GM23338 (cell line): ENCODE measurements around the gene EFTUD2. TPM values are rescaled to one million over a fixed set of nuclear protein-coding genes. Genes with fewer than 3 reads are reported as not detected.
A peak's percentile ranks its signal among the peaks of the same experiment; 100 is the strongest.

Experiments used
- ATAC-seq: fragments of 200-7000 bp; cut with Tn5 transposase; 3 replicates; pipeline ENCODE4 v1.9.1; 2020
- DNase-seq: peaks from one replicate; pipeline ENCODE4 v3.0.0-alpha.2; 2015; ENCODE audit warnings: low spot score
- H2AFZ ChIP-seq: fragments of 200-600 bp; sonication (generic); 2 replicates; pipeline ENCODE4 v1.8.0; 2016; ENCODE audit warnings: antibody characterized with exemption, mild to moderate bottlenecking, moderate library complexity
- H3F3A ChIP-seq: fragments of 200-600 bp; sonication (generic); replicated peaks from 2 replicates; pipeline ENCODE4 v1.8.0; 2017; ENCODE audit warnings: antibody characterized with exemption, mixed run types, low read depth
- H3K27ac ChIP-seq: fragments of 200-600 bp; sonication (generic); 2 replicates; pipeline ENCODE4 v1.6.1; 2016; ENCODE audit warnings: low read depth
- H3K27me3 ChIP-seq: fragments of 200-600 bp; sonication (generic); 2 replicates; pipeline ENCODE4 v1.8.0; 2016; ENCODE audit warnings: mild to moderate bottlenecking, mixed run types, moderate library complexity; ENCODE audit not compliant: insufficient read depth
- H3K36me3 ChIP-seq: fragments of 200-600 bp; sonication (generic); 2 replicates; pipeline ENCODE4 v1.8.0; 2016; ENCODE audit warnings: mild to moderate bottlenecking; ENCODE audit not compliant: insufficient read depth
- H3K4me1 ChIP-seq: fragments of 200-600 bp; sonication (generic); 2 replicates; pipeline ENCODE4 v1.8.0; 2016; ENCODE audit warnings: mild to moderate bottlenecking, moderate library complexity; ENCODE audit not compliant: insufficient read depth
- H3K4me2 ChIP-seq: fragments of 200-600 bp; sonication (generic); 2 replicates; pipeline ENCODE4 v1.7.1; 2017; ENCODE audit warnings: mixed run types
- H3K4me3 ChIP-seq: fragments of 200-600 bp; sonication (generic); 2 replicates; pipeline ENCODE4 v1.6.1; 2016; ENCODE audit warnings: mixed run types
- H3K79me2 ChIP-seq: fragments of 200-600 bp; sonication (generic); replicated peaks from 2 replicates; pipeline ENCODE4 v1.8.0; 2017; ENCODE audit warnings: mild to moderate bottlenecking; ENCODE audit not compliant: insufficient read depth
- H3K9me2 ChIP-seq: fragments of 200-600 bp; sonication (generic); 2 replicates; pipeline ENCODE4 v1.8.0; 2017; ENCODE audit not compliant: insufficient read depth
- H4K20me1 ChIP-seq: fragments of 200-600 bp; sonication (generic); replicated peaks from 2 replicates; pipeline ENCODE4 v1.8.0; 2017; ENCODE audit warnings: mild to moderate bottlenecking; ENCODE audit not compliant: insufficient read depth
- H3K27ac Mint-ChIP-seq: 2 replicates; pipeline ENCODE4 v1.8.0; 2020; ENCODE audit warnings: inconsistent platforms, mild to moderate bottlenecking, moderate library complexity, mixed read lengths
- H3K27me3 Mint-ChIP-seq: 3 replicates; pipeline ENCODE4 v1.8.0; 2022; ENCODE audit warnings: low read depth, mild to moderate bottlenecking, moderate library complexity, mixed read lengths, inconsistent platforms; ENCODE audit not compliant: insufficient read depth, poor library complexity
- H3K36me3 Mint-ChIP-seq: 3 replicates; pipeline ENCODE4 v1.8.0; 2021; ENCODE audit warnings: low read depth, mild to moderate bottlenecking, inconsistent platforms, moderate library complexity, mixed read lengths
- H3K4me1 Mint-ChIP-seq: 3 replicates; pipeline ENCODE4 v1.8.0; 2020; ENCODE audit warnings: mild to moderate bottlenecking, inconsistent platforms, mixed read lengths
- H3K4me3 Mint-ChIP-seq: 3 replicates; pipeline ENCODE4 v1.8.0; 2021; ENCODE audit warnings: moderate library complexity, mild to moderate bottlenecking, inconsistent platforms, mixed read lengths
- H3K9me3 Mint-ChIP-seq: 3 replicates; pipeline ENCODE4 v1.8.0; 2020; ENCODE audit warnings: moderate library complexity, mild to moderate bottlenecking, inconsistent platforms, mixed read lengths
- CREB1 ChIP-seq: fragments of 250-450 bp; sonication (Bioruptor Pico); IDR thresholded peaks from 2 replicates; pipeline ENCODE4 v1.5.0; 2020; ENCODE audit warnings: low read depth, mild to moderate bottlenecking, moderate library complexity
- CTCF ChIP-seq, 2 experiments: fragments of 200-600 bp in 1 of 2; sonication (generic) in 1 of 2; conservative IDR thresholded peaks; 2 replicates each; pipeline versions ENCODE4 v1.5.1 to v1.6.1; 2016 to 2017; ENCODE audit warnings: antibody characterized with exemption in 2 of 2, low read depth in 2 of 2, mild to moderate bottlenecking in 2 of 2, moderate library complexity in 1 of 2
- ETS1 ChIP-seq: IDR thresholded peaks from 2 replicates; pipeline ENCODE4 v1.6.1; 2016; ENCODE audit warnings: antibody characterized with exemption
- EZH2 ChIP-seq: fragments of 200-600 bp; sonication (generic); IDR thresholded peaks from one replicate; pipeline ENCODE4 v1.8.0; 2017; ENCODE audit warnings: antibody characterized with exemption, mild to moderate bottlenecking, low read depth; ENCODE audit not compliant: unreplicated experiment
- EZH2phosphoT487 ChIP-seq: fragments of 200-600 bp; sonication (generic); IDR thresholded peaks from one replicate; pipeline ENCODE4 v1.8.1; 2018; ENCODE audit warnings: antibody characterized with exemption; ENCODE audit not compliant: unreplicated experiment
- JUNB ChIP-seq: IDR thresholded peaks from one replicate; pipeline ENCODE4 v1.6.1; 2016; ENCODE audit warnings: antibody characterized with exemption; ENCODE audit not compliant: unreplicated experiment
- NANOG ChIP-seq: IDR thresholded peaks from 2 replicates; pipeline ENCODE4 v1.6.1; 2016; ENCODE audit warnings: antibody characterized with exemption, borderline replicate concordance
- POLR2AphosphoS5 ChIP-seq: IDR thresholded peaks from 2 replicates; pipeline ENCODE4 v1.6.1; 2016; ENCODE audit warnings: antibody characterized with exemption, low read depth
- REST ChIP-seq: IDR thresholded peaks from one replicate; pipeline ENCODE4 v1.6.1; 2018; ENCODE audit warnings: antibody characterized with exemption; ENCODE audit not compliant: unreplicated experiment
- STAT1 ChIP-seq: IDR thresholded peaks from one replicate; pipeline ENCODE4 v1.6.1; 2016; ENCODE audit warnings: antibody characterized with exemption; ENCODE audit not compliant: unreplicated experiment
- ZNF114 ChIP-seq: fragments of 250-450 bp; sonication (Bioruptor Pico); IDR thresholded peaks from 2 replicates; pipeline ENCODE4 v1.5.0; 2020; ENCODE audit warnings: mild to moderate bottlenecking, moderate library complexity
- ZNF331 ChIP-seq: fragments of 250-450 bp; sonication (Bioruptor Pico); IDR thresholded peaks from 2 replicates; pipeline ENCODE4 v1.5.0; 2020; ENCODE audit warnings: low read depth, mild to moderate bottlenecking, moderate library complexity
- polyA plus RNA-seq: library from polyadenylated mRNA; unstranded; fragments of >200 nt; fragmentation: Nextera tagmentation; extraction: Ambion mirVana; gene quantifications from 2 replicates; pipeline ENCODE4 v1.2.1, GENCODE V29; 2016
- total RNA-seq: library from RNA; depleted of rRNA; stranded (reverse); fragments of >200 nt; shearing (Covaris generic); gene quantifications from 2 replicates; pipeline ENCODE4 v1.2.3, GENCODE V29; 2014
- TF ChIP-seq, protein P1 (sequence below): fragments of 250-450 bp; sonication (Bioruptor Pico); IDR thresholded peaks from 2 replicates; pipeline ENCODE4 v1.5.0; 2020; ENCODE audit warnings: mild to moderate bottlenecking, moderate library complexity

The EFTUD2 gene
- total and polyA plus RNA-seq, 2 experiments from 2014 or later, result 61.6 to 196 TPM

- H3K27ac Mint-ChIP-seq, result peak overlapping the region; percentile 26; the same call in 1 of the 2 replicates
Measured at GRCh38 chr17:44940317-44940716, 41.1 kb upstream of the EFTUD2 start.

More at GRCh38 chr17:44940317-44940716, 41.1 kb upstream of the EFTUD2 start:
- Histone ChIP-seq H3K27ac (0 out of 2 replicates have a peak overlapping the region, but pooled peaks have one; percentile 65), H3K36me3 (peaks cover 20% of the 10 kb centered on the region), H2AFZ (no peak overlapping the region), H3K4me2 (no peak overlapping the region), H3K4me1 (peaks cover 5% of the 10 kb centered on the region), H3K27me3 (no peaks in the 10 kb centered on the region), H3K79me2 (peaks cover 80% of the 10 kb centered on the region), H3F3A (no peaks in the 10 kb centered on the region; the same call in 1 of the 2 replicates), H3K4me3 (no peak overlapping the region), H4K20me1 (peaks cover 48% of the 10 kb centered on the region), H3K9me2 (no peaks in the 10 kb centered on the region)
- peaks cover 14% of the 10 kb centered on the region for H3K4me1 Mint-ChIP-seq
- peaks cover 67% of the 10 kb centered on the region for H3K36me3 Mint-ChIP-seq
- TF ChIP-seq NANOG, result no peak
- no peak for TF ChIP-seq ZNF114 (CRISPR knock-in tag)
- TF ChIP-seq EZH2phosphoT487, result no peak
- no peak for TF ChIP-seq REST
- no peak for TF ChIP-seq EZH2
- no peak for TF ChIP-seq ZNF331 (CRISPR knock-in tag)
- no peak for TF ChIP-seq CTCF (conservative IDR thresholded peaks at IDR 0.05; ENCODE audit: low read depth in 2 of 2)
- TF ChIP-seq, protein P1, sequence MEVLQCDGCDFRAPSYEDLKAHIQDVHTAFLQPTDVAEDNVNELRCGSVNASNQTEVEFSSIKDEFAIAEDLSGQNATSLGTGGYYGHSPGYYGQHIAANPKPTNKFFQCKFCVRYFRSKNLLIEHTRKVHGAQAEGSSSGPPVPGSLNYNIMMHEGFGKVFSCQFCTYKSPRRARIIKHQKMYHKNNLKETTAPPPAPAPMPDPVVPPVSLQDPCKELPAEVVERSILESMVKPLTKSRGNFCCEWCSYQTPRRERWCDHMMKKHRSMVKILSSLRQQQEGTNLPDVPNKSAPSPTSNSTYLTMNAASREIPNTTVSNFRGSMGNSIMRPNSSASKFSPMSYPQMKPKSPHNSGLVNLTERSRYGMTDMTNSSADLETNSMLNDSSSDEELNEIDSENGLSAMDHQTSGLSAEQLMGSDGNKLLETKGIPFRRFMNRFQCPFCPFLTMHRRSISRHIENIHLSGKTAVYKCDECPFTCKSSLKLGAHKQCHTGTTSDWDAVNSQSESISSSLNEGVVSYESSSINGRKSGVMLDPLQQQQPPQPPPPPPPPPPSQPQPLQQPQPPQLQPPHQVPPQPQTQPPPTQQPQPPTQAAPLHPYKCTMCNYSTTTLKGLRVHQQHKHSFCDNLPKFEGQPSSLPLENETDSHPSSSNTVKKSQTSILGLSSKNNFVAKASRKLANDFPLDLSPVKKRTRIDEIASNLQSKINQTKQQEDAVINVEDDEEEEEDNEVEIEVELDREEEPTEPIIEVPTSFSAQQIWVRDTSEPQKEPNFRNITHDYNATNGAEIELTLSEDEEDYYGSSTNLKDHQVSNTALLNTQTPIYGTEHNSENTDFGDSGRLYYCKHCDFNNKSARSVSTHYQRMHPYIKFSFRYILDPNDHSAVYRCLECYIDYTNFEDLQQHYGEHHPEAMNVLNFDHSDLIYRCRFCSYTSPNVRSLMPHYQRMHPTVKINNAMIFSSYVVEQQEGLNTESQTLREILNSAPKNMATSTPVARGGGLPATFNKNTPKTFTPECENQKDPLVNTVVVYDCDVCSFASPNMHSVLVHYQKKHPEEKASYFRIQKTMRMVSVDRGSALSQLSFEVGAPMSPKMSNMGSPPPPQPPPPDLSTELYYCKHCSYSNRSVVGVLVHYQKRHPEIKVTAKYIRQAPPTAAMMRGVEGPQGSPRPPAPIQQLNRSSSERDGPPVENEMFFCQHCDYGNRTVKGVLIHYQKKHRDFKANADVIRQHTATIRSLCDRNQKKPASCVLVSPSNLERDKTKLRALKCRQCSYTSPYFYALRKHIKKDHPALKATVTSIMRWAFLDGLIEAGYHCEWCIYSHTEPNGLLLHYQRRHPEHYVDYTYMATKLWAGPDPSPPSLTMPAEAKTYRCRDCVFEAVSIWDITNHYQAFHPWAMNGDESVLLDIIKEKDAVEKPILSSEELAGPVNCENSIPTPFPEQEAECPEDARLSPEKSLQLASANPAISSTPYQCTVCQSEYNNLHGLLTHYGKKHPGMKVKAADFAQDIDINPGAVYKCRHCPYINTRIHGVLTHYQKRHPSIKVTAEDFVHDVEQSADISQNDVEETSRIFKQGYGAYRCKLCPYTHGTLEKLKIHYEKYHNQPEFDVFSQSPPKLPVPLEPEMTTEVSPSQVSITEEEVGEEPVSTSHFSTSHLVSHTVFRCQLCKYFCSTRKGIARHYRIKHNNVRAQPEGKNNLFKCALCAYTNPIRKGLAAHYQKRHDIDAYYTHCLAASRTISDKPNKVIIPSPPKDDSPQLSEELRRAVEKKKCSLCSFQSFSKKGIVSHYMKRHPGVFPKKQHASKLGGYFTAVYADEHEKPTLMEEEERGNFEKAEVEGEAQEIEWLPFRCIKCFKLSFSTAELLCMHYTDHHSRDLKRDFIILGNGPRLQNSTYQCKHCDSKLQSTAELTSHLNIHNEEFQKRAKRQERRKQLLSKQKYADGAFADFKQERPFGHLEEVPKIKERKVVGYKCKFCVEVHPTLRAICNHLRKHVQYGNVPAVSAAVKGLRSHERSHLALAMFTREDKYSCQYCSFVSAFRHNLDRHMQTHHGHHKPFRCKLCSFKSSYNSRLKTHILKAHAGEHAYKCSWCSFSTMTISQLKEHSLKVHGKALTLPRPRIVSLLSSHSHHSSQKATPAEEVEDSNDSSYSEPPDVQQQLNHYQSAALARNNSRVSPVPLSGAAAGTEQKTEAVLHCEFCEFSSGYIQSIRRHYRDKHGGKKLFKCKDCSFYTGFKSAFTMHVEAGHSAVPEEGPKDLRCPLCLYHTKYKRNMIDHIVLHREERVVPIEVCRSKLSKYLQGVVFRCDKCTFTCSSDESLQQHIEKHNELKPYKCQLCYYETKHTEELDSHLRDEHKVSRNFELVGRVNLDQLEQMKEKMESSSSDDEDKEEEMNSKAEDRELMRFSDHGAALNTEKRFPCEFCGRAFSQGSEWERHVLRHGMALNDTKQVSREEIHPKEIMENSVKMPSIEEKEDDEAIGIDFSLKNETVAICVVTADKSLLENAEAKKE (CRISPR knock-in tag), result no peak
- TF ChIP-seq JUNB, result no peak
- no peak for TF ChIP-seq POLR2AphosphoS5
- no peak for TF ChIP-seq STAT1
- TF ChIP-seq ETS1, result no peak
- TF ChIP-seq CREB1 (CRISPR knock-in tag), result no peak
- DNase-seq, result peak; percentile 55
- H3K9me3 Mint-ChIP-seq, result no peaks in the 10 kb centered on the region
- H3K4me3 Mint-ChIP-seq, result no peak overlapping the region
- peaks cover 3% of the 10 kb centered on the region for H3K27me3 Mint-ChIP-seq
- ATAC-seq, result no peak; the same call in 2 of the 3 replicates
